VCaP (cell line): ENCODE results near the gene CACNA1B.

Experiments
- H3K27ac ChIP-seq: fragments of 450-650 bp; 2 replicates; pipeline ENCODE4 v1.5.1; 2017
- TF ChIP-seq, protein P1 (sequence below): fragments of 450-650 bp; conservative IDR thresholded peaks from 2 replicates; pipeline ENCODE4 v1.5.1; 2017; ENCODE audit warnings: mild to moderate bottlenecking, moderate library complexity

CACNA1B gene

DNA sequence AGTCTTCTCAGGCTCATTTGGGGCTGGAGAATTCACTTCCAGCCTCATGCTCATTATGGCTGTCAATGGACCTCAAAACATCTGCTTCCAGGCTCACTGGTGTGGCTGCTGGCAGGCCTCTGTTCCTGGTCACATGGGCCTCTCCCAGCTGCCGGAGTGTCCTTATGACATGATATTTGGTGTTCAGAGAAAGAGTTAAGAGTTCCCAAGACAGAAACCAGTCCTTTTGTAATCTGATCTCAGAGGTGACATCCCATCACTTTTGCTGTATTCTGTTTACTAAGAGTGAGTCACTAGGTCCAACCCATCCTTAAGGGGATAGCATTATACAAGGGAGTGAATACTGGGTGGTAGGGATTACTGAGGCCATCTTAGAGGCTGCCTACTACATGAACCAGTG is 104.6 kb downstream of the CACNA1B start:
- TF ChIP-seq, protein P1, sequence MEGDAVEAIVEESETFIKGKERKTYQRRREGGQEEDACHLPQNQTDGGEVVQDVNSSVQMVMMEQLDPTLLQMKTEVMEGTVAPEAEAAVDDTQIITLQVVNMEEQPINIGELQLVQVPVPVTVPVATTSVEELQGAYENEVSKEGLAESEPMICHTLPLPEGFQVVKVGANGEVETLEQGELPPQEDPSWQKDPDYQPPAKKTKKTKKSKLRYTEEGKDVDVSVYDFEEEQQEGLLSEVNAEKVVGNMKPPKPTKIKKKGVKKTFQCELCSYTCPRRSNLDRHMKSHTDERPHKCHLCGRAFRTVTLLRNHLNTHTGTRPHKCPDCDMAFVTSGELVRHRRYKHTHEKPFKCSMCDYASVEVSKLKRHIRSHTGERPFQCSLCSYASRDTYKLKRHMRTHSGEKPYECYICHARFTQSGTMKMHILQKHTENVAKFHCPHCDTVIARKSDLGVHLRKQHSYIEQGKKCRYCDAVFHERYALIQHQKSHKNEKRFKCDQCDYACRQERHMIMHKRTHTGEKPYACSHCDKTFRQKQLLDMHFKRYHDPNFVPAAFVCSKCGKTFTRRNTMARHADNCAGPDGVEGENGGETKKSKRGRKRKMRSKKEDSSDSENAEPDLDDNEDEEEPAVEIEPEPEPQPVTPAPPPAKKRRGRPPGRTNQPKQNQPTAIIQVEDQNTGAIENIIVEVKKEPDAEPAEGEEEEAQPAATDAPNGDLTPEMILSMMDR, result no peak
- no peak overlapping the region for H3K27ac ChIP-seq

DNA sequence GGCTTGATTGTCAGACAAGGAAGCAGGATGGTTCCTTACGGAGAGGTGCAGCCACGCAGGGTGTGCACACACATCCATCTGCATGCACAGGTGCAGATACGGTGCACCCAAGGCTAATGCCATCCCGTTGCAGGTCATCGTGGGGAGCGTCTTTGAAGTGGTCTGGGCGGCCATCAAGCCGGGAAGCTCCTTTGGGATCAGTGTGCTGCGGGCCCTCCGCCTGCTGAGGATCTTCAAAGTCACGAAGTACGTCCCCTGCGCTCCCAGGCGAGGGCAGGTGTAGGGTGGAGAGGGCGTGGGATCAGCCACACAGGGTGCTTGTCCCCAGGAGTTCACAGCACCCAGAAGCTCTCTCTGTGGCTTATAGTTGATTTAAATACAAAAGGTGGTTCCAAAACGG is 106.4 kb downstream of the CACNA1B start:
- TF ChIP-seq, protein P1, result no peak
- no peak overlapping the region for H3K27ac ChIP-seq

DNA sequence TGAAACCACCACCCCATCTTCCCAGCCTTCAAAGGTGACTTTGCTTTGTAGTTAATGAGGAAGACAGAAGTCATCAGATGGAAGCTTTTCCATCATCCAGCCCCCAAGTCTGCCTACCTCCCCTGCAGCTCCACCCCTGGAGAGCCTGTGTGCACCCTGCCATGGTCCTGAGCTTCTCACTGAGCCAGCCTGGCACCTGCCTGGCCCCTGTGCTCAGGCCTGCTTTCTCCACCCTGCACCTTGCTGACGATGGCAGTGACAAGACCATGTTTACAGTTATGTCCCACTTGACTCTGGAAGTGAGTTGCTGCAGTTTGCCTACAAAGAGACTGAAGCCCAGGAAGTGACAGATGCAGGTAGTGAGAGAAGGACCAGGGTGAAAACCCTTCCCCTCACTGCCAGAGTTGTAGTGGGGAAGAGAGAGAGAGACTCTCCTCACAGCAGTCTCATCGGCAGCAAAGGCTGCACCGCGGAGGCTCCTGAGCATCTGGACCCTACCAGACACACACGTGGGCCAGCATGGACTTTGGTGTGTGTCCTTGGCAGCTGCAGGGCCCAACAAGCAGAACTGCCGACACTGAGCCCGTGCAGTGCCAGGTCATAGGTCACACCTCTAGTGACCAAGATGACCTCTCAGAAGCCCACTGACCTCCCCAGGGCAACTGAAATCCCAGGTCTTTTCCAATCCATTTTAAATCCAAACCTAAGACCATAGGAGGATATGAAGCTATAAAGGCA is 107.1 kb downstream of the CACNA1B start:
- TF ChIP-seq, protein P1, result no peak
- no peak overlapping the region for H3K27ac ChIP-seq

DNA sequence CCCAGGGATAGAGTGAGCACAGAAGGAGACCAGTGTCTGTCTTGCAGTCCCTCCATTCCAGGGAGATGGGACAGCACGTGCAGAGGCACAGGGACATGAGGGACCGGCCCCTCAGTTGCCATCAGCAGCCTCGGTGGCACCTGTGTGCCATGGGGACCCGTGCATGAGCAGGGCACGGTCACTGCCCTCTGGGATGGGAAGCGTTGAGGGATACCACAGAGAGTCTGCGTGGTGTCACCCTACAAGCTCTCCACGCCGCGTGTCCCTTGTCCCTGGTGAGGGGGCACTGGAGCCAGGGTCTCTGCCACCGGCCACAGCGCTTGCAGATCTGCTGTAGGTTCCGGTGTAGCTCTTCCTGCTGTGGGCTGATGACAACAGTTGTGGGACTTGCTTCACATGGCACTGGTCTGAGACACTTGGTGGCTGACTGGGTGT is 108.1 kb downstream of the CACNA1B start:
- no peak overlapping the region for H3K27ac ChIP-seq
- TF ChIP-seq, protein P1, result no peak

- no peak overlapping the region for H3K27ac ChIP-seq
Measured at GRCh38 chr9:137986268-137987099, 108.9 kb downstream of the CACNA1B start.

DNA sequence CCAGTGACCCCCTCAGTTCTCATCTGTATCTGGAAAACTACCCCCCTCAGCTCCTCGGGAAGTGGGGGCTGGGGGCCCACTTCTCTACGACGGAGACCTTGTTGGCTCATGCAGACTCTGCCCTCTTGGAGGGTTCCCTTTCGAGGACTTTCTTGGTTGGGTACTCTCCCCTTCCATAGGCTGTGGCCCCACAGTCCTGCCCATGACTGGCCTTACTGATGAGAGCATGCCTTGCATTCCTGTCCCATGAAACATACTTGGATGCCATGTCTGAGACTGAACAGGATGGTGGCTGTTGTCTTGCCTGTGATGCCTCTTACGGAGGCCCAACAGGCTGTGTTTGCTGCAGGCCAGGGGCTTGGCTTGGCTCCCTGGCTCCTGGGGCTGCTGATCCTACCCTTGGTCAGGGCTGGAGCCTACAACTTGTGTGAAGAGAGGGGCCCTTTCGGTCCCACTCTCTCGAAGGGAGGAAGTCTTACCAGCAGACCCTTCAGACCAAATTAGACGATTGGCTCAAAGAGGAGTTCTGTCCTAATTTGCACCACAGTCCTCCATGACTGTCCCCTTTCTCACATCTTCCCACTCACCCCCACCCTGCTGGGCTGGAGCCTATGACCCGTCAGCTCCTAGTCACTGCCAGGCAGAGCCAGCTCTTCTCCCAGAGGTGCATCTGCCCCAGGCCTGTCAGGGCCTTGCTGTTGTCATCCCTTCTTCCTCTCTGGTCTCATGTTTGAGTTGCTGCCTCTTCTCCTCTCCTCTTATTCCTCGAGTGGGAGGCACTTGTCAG is 109.9 kb downstream of the CACNA1B start:
- TF ChIP-seq, protein P1, result no peak
- no peak overlapping the region for H3K27ac ChIP-seq

More at GRCh38 chr9:137986268-137987099, 108.9 kb downstream of the CACNA1B start:
- TF ChIP-seq, protein P1, result no peak

- TF ChIP-seq, protein P1, result no peak
- no peak overlapping the region for H3K27ac ChIP-seq
Measured at GRCh38 chr9:137988051-137988450, 110.5 kb downstream of the CACNA1B start.
